Activated CD8-positive, alpha-beta T cell treated with anti-CD3 and anti-CD28 coated beads, Interleukin-2, amount 10 ng/mL, durations not matched to agents 7 days and 5 days (primary cell): ENCODE results near the gene MRPL28. TPM values are rescaled to one million over a fixed set of nuclear protein-coding genes. Genes with fewer than 3 reads are reported as not detected.
A peak's percentile ranks its signal among the peaks of the same experiment; 100 is the strongest.
"Not testable (repeated sequence)": the region's sequence is repeated elsewhere in the genome, so short reads cannot be mapped to it uniquely, and the experiment has no call there.

Experiments
- ATAC-seq: fragments of 150-1000 bp; cut with Tn5 transposase; one replicate; pipeline ENCODE4 v1.10.0; 2021; ENCODE audit warnings: moderate library complexity
- CTCF ChIA-PET: fragments of 350-600 bp; sonication (Branson Sonifier 250); formaldehyde crosslinking; loops from one replicate; lab custom pipeline; 2021; ENCODE audit warnings: antibody characterized with exemption; lab: Charles Lee
- POLR2A ChIA-PET: fragments of 350-600 bp; sonication (Branson Sonifier 250); formaldehyde crosslinking; loops from one replicate; lab custom pipeline; 2021; ENCODE audit warnings: antibody characterized with exemption; lab: Charles Lee
- DNase-seq: peaks from one replicate; pipeline ENCODE4 v3.0.0-alpha.2; 2020
- H3K27ac Mint-ChIP-seq: one replicate; pipeline ENCODE4 v1.8.0; 2021; ENCODE audit warnings: mild to moderate bottlenecking, mixed read lengths
- H3K27me3 Mint-ChIP-seq: one replicate; pipeline ENCODE4 v1.8.0; 2021; ENCODE audit warnings: low read depth, mixed read lengths
- H3K36me3 Mint-ChIP-seq: one replicate; pipeline ENCODE4 v1.8.0; 2021; ENCODE audit warnings: low read depth, mixed read lengths
- H3K4me1 Mint-ChIP-seq: one replicate; pipeline ENCODE4 v1.8.0; 2021; ENCODE audit warnings: low read depth, mixed read lengths
- H3K4me3 Mint-ChIP-seq: one replicate; pipeline ENCODE4 v1.8.0; 2021; ENCODE audit warnings: mild to moderate bottlenecking, mixed read lengths
- H3K9me3 Mint-ChIP-seq: one replicate; pipeline ENCODE4 v1.8.0; 2022; ENCODE audit warnings: mixed read lengths; ENCODE audit not compliant: insufficient read depth
- total RNA-seq, 2 experiments: library from RNA; stranded (reverse); gene quantifications; one replicate each; pipeline ENCODE4 v1.2.3, GENCODE V29; 2021

Gene MRPL28
- total RNA-seq, 2 experiments from 2014 or later = 95.3 to 95.8 TPM

- POLR2A ChIA-PET, H3K27ac Mint-ChIP-seq, DNase-seq, ATAC-seq, H3K27me3 Mint-ChIP-seq, H3K9me3 Mint-ChIP-seq, H3K4me3 Mint-ChIP-seq: not testable (repeated sequence)
- CTCF ChIA-PET = interaction anchor here (0.8 to 0.9 kb wide), 2 partner anchors 9 kb away, joined by 3 read pairs; no protein-coding TSS in a partner anchor
- peaks cover 49% of the 10 kb centered on the region for H3K36me3 Mint-ChIP-seq
- H3K4me1 Mint-ChIP-seq = peaks cover 52% of the 10 kb centered on the region
These were observed 29.0 kb downstream of the MRPL28 start for GRCh38 chr16:341095-341973.

GRCh38 chr16:340370-341091 is 29.8 kb downstream of the MRPL28 start:
- Mint-ChIP-seq H3K4me1 (peaks cover 49% of the 10 kb centered on the region), H3K4me3 (no peak overlapping the region), H3K27ac (peak overlapping the region; percentile 69), H3K36me3 (peaks cover 41% of the 10 kb centered on the region), H3K27me3 (no peaks in the 10 kb centered on the region), H3K9me3 (no peaks in the 10 kb centered on the region)
- POLR2A ChIA-PET = interaction anchor here (0.7 kb wide), 1 partner anchor 8 kb away, joined by 3 read pairs; no protein-coding TSS in a partner anchor
- DNase-seq (no peak), ATAC-seq (no peak)
- CTCF ChIA-PET = interaction anchor here (0.9 to 1.7 kb wide), 2 partner anchors 10 to 275 kb away, joined by 3 to 4 read pairs; no protein-coding TSS in a partner anchor

GRCh38 chr16:339680-340079 is 30.7 kb downstream of the MRPL28 start:
- peak overlapping the region; percentile 69 for H3K27ac Mint-ChIP-seq
- ATAC-seq (no peak), DNase-seq (no peak)
- no peaks in the 10 kb centered on the region for H3K9me3 Mint-ChIP-seq
- H3K36me3 Mint-ChIP-seq = peaks cover 33% of the 10 kb centered on the region
- H3K4me1 Mint-ChIP-seq = peaks cover 44% of the 10 kb centered on the region
- no peaks in the 10 kb centered on the region for H3K27me3 Mint-ChIP-seq
- CTCF ChIA-PET = interaction anchor here (1.7 kb wide), 1 partner anchor 274 kb away, joined by 4 read pairs; no protein-coding TSS in a partner anchor
- POLR2A ChIA-PET = no interaction called here
- peak overlapping the region; percentile 38 for H3K4me3 Mint-ChIP-seq

DNA sequence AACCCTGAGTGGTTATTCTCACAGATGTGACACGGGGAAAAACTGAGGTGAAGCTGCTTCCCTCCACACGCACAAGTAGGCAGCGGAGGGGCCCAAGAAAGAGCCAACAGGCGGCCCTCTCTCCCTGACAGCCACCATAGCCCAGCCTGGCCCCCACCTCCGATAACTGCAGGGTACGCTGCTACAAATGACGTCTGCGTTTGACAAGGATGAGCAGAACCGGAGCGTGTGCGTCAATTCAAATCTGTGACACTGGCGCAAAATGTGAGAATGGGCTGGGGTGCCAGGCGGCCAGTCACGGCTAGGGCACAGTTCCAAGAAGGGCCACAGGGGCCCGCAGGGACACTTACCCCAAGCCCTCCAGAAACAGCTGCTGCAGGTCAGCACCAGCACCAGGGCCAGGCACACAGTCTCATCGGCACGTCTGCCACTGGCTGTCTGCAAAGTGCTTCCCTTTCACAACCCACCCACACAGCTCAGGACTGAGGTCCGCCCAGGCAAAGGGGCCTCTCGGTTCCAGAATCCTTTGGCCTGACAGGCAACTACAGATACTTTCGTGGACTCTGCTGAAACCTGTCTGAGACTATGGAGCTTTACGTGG is 32.3 kb downstream of the MRPL28 start:
- H3K27ac Mint-ChIP-seq = no peak overlapping the region
- H3K36me3 Mint-ChIP-seq = peaks cover 24% of the 10 kb centered on the region
- H3K4me1 Mint-ChIP-seq = peaks cover 35% of the 10 kb centered on the region
- no peaks in the 10 kb centered on the region for H3K9me3 Mint-ChIP-seq
- ATAC-seq (no peak), DNase-seq (no peak)
- no peak overlapping the region for H3K4me3 Mint-ChIP-seq
- no peaks in the 10 kb centered on the region for H3K27me3 Mint-ChIP-seq
- POLR2A ChIA-PET = interaction anchor here (0.7 kb wide), 1 partner anchor 230 kb away, joined by 3 read pairs; no protein-coding TSS in a partner anchor
- CTCF ChIA-PET = interaction anchor here (1.1 kb wide), 1 partner anchor 12 kb away, joined by 3 read pairs; no protein-coding TSS in a partner anchor

DNA sequence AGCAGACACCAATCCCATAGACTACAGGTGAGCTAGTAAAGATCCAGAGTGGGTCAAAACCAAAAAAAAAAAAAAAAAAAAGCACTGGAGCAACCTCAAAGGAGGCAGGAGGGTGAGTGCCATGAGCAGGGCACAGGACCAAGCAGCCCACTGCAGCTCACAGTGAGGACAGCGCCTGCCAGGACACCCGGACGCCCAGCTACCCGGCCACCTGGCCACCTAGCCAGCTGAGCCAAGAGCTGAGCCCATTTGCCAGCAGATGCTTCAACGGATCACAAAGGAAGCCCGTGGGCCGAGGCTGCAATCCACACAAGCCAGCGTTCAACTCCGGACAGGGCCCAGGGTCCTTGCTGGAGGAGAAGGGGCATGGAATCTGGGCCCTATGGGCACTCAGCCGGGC is 32.9 kb downstream of the MRPL28 start:
- Mint-ChIP-seq H3K4me3 (no peak overlapping the region), H3K36me3 (peaks cover 18% of the 10 kb centered on the region), H3K9me3 (no peaks in the 10 kb centered on the region), H3K27ac (no peak overlapping the region), H3K27me3 (no peaks in the 10 kb centered on the region), H3K4me1 (peaks cover 29% of the 10 kb centered on the region)
- no peak for ATAC-seq
- CTCF ChIA-PET = interaction anchor here (1.1 kb wide), 1 partner anchor 11 kb away, joined by 3 read pairs; no protein-coding TSS in a partner anchor
- POLR2A ChIA-PET = interaction anchor here (0.7 kb wide), 1 partner anchor 231 kb away, joined by 3 read pairs; no protein-coding TSS in a partner anchor
- no peak for DNase-seq

GRCh38 chr16:336269-336668 is 34.1 kb downstream of the MRPL28 start:
- POLR2A ChIA-PET = no interaction called here
- peaks cover 10% of the 10 kb centered on the region for H3K36me3 Mint-ChIP-seq
- no peak overlapping the region for H3K4me3 Mint-ChIP-seq
- CTCF ChIA-PET = no interaction called here
- peaks cover 27% of the 10 kb centered on the region for H3K4me1 Mint-ChIP-seq
- DNase-seq (no peak), ATAC-seq (no peak)
- H3K27me3 Mint-ChIP-seq = no peaks in the 10 kb centered on the region
- no peak overlapping the region for H3K27ac Mint-ChIP-seq
- no peaks in the 10 kb centered on the region for H3K9me3 Mint-ChIP-seq

DNA sequence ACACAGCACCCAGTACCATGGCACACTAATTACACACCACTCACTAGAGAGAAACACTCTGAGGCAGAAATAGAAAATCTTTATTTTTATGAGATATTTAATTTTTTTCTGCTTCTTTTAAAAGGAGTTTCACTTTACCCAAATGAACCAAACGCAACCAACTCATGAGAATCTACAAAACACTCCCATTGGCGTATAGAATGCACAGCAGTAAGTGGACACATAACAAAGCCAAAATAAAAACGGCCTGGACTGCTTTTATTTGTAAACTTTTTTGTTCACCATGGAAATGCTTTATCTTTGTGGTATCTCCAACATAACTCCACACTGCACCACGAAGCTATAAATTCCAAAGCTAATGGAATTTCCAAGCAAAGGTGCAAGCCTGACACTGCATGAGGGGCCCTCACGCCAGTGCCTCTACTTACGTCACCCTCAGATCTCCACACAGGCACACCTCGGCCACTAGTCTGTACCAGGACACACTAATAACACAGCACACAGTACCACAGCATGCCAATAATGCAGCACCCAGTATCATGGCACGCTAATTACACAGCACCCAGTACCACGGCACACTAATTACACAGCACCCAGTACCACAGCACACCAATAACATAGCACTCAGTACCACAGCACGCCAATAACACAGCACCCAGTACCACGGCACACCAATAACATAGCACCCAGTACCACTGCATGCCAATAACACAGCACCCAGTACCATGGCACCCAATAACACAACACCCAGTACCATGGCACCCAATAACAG is 35.3 kb downstream of the MRPL28 start:
- H3K36me3 Mint-ChIP-seq, H3K9me3 Mint-ChIP-seq, CTCF ChIA-PET, H3K4me3 Mint-ChIP-seq, DNase-seq, POLR2A ChIA-PET, H3K27ac Mint-ChIP-seq, ATAC-seq, H3K27me3 Mint-ChIP-seq: not testable (repeated sequence)
- H3K4me1 Mint-ChIP-seq = peaks cover 19% of the 10 kb centered on the region

DNA sequence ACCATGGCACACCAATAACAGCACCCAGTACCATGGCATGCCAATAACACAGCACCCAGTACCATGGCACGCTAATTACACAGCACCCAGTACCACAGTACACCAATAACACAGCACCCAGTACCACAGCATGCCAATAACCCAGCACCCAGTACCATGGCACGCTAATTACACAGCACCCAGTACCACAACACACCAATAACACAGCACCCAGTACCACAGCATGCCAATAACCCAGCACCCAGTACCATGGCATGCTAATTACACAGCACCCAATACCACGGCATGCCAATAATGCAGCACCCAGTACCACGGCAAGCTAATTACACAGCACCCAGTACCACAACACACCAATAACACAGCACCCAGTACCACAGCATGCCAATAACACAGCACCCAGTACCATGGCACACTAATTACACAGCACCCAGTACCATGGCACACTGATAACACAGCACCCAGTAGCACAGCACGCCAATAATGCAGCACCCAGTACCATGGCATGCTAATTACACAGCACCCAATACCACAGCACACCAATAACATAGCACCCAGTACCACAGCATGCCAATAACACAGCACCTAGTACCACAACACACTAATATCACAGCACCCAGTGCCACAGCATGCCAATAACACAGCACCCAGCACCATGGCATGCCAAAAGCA is 36.0 kb downstream of the MRPL28 start:
- CTCF ChIA-PET, POLR2A ChIA-PET, H3K9me3 Mint-ChIP-seq, DNase-seq, H3K4me3 Mint-ChIP-seq, H3K27me3 Mint-ChIP-seq, H3K27ac Mint-ChIP-seq, ATAC-seq, H3K36me3 Mint-ChIP-seq: not testable (repeated sequence)
- peaks cover 14% of the 10 kb centered on the region for H3K4me1 Mint-ChIP-seq

DNA sequence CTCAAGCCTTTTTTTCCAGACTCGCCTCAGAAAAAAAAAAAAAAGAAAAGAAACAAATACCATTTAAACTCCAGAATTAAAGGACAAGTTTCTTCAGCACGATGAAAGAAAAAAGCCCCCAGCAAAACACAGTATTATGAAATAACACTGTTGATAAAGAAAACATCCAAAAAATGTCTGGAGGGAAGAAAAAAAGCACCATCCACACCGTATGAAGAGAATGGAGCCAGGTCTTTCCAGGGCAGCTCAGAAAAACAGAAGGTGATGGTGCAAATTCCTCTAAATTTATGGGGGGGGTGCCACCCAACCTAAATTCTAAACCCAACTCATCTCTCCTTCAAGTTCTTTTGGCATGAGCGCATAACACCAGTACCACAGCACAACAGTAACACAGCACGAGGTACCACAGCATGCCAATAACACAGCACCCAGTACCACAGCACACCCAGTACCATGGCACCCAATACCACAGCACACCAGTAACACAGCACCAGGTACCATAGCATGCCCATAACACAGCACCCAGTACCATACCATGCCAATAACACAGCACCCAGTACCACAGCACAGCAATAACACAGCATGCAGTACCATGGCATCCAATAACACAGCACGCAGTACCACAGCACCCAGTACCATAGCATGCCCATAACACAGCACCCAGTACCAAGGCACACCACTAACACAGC is 36.8 kb downstream of the MRPL28 start:
- Mint-ChIP-seq H3K27me3 (no peaks in the 10 kb centered on the region), H3K4me3 (no peak overlapping the region), H3K9me3 (no peaks in the 10 kb centered on the region), H3K36me3 (peaks cover 4% of the 10 kb centered on the region), H3K4me1 (peaks cover 10% of the 10 kb centered on the region), H3K27ac (no peak overlapping the region)
- ChIA-PET POLR2A (no interaction called here), CTCF (no interaction called here)
- ATAC-seq = no peak
- DNase-seq = no peak

- H3K27ac Mint-ChIP-seq, H3K36me3 Mint-ChIP-seq, H3K4me3 Mint-ChIP-seq, ATAC-seq, DNase-seq, H3K27me3 Mint-ChIP-seq, POLR2A ChIA-PET, H3K9me3 Mint-ChIP-seq, CTCF ChIA-PET: not testable (repeated sequence)
- H3K4me1 Mint-ChIP-seq = peaks cover 21% of the 10 kb centered on the region
These were observed 39.0 kb downstream of the MRPL28 start for GRCh38 chr16:331181-331814.
